H9 (cell line): ENCODE data around the gene RCOR3. TPM values are rescaled to one million over a fixed set of nuclear protein-coding genes. Genes with fewer than 3 reads are reported as not detected.
"Not testable (repeated sequence)": the region's sequence is repeated elsewhere in the genome, so short reads cannot be mapped to it uniquely, and the experiment has no call there.

Experiments used
- DNase-seq: peaks from one replicate; pipeline ENCODE4 v3.0.0-alpha.2; 2017
- H2AFZ ChIP-seq: one replicate; pipeline ENCODE4 v1.6.1; 2013; ENCODE audit warnings: mild to moderate bottlenecking, low read length, control low read depth, moderate library complexity
- H2AK5ac ChIP-seq: 2 replicates; pipeline ENCODE4 v1.6.1; 2013; ENCODE audit warnings: low read length, control low read depth, mixed read lengths; ENCODE audit not compliant: insufficient read length
- H2BK120ac ChIP-seq: one replicate; pipeline ENCODE4 v1.6.1; 2013; ENCODE audit warnings: low read depth, mild to moderate bottlenecking, low read length, control low read depth, inconsistent platforms; ENCODE audit not compliant: poor library complexity, severe bottlenecking
- H2BK12ac ChIP-seq: 2 replicates; pipeline ENCODE4 v1.6.1; 2013; ENCODE audit warnings: low read length, control low read depth, mixed read lengths, low read depth; ENCODE audit not compliant: insufficient read length
- H2BK15ac ChIP-seq: 2 replicates; pipeline ENCODE4 v1.6.1; 2013; ENCODE audit warnings: low read depth, low read length, control low read depth
- H2BK20ac ChIP-seq: one replicate; pipeline ENCODE4 v1.6.1; 2013; ENCODE audit warnings: low read depth, mild to moderate bottlenecking, low read length, control low read depth, inconsistent platforms; ENCODE audit not compliant: poor library complexity, severe bottlenecking
- H2BK5ac ChIP-seq: 2 replicates; pipeline ENCODE4 v1.6.1; 2013; ENCODE audit warnings: low read length, control low read depth, mixed read lengths; ENCODE audit not compliant: insufficient read length
- H3K14ac ChIP-seq: 2 replicates; pipeline ENCODE4 v1.6.1; 2013; ENCODE audit warnings: low read length, control low read depth; ENCODE audit not compliant: insufficient read depth
- H3K18ac ChIP-seq: 2 replicates; pipeline ENCODE4 v1.6.1; 2013; ENCODE audit warnings: low read depth, mild to moderate bottlenecking, mixed read lengths, low read length, control low read depth; ENCODE audit not compliant: insufficient read length
- H3K23ac ChIP-seq: 2 replicates; pipeline ENCODE4 v1.6.1; 2013; ENCODE audit warnings: low read length, control low read depth, mixed read lengths, low read depth; ENCODE audit not compliant: insufficient read length
- H3K23me2 ChIP-seq: 2 replicates; pipeline ENCODE4 v1.6.1; 2013; ENCODE audit warnings: low read depth, mild to moderate bottlenecking, mixed read lengths, low read length, control low read depth; ENCODE audit not compliant: insufficient read length, poor library complexity, severe bottlenecking
- H3K27ac ChIP-seq: 2 replicates; pipeline ENCODE4 v1.5.1; 2013; ENCODE audit warnings: low read length, control low read depth, mixed read lengths, low read depth; ENCODE audit not compliant: insufficient read length
- H3K27me3 ChIP-seq: 2 replicates; pipeline ENCODE4 v1.6.1; 2013; ENCODE audit warnings: low read length, control low read depth, inconsistent platforms; ENCODE audit not compliant: insufficient read depth
- H3K4ac ChIP-seq: 2 replicates; pipeline ENCODE4 v1.6.1; 2013; ENCODE audit warnings: low read depth, mild to moderate bottlenecking, control low read depth, inconsistent platforms, low read length, moderate library complexity
- H3K4me1 ChIP-seq: 2 replicates; pipeline ENCODE4 v1.6.1; 2013; ENCODE audit warnings: low read length, control low read depth, inconsistent platforms; ENCODE audit not compliant: insufficient read depth
- H3K4me2 ChIP-seq: 2 replicates; pipeline ENCODE4 v1.6.1; 2013; ENCODE audit warnings: low read length, control low read depth, mixed read lengths; ENCODE audit not compliant: insufficient read length, insufficient read depth
- H3K56ac ChIP-seq: 2 replicates; pipeline ENCODE4 v1.6.1; 2013; ENCODE audit warnings: low read depth, mild to moderate bottlenecking, mixed read lengths, low read length, control low read depth; ENCODE audit not compliant: insufficient read length
- H3K79me1 ChIP-seq: 2 replicates; pipeline ENCODE4 v1.6.1; 2013; ENCODE audit warnings: low read depth, mild to moderate bottlenecking, moderate library complexity, low read length, control low read depth, inconsistent platforms; ENCODE audit not compliant: insufficient read depth, poor library complexity, severe bottlenecking
- H3K79me2 ChIP-seq: 2 replicates; pipeline ENCODE4 v1.6.1; 2013; ENCODE audit warnings: low read length, control low read depth, inconsistent platforms; ENCODE audit not compliant: insufficient read depth
- H3K9ac ChIP-seq: 2 replicates; pipeline ENCODE4 v1.6.1; 2013; ENCODE audit warnings: low read length, control low read depth, mixed read lengths; ENCODE audit not compliant: insufficient read length; ENCODE audit errors: extremely low read depth
- H3K9me3 ChIP-seq: one replicate; pipeline ENCODE4 v1.6.1; 2013; ENCODE audit warnings: low read depth, low read length, inconsistent platforms; ENCODE audit not compliant: control insufficient read depth
- H3T11ph ChIP-seq: one replicate; pipeline ENCODE4 v1.6.1; 2013; ENCODE audit warnings: mild to moderate bottlenecking, low read length, control low read depth, inconsistent platforms
- H4K20me1 ChIP-seq: one replicate; pipeline ENCODE4 v1.6.1; 2013; ENCODE audit not compliant: control insufficient read depth, insufficient read length, insufficient read depth
- H4K5ac ChIP-seq: 2 replicates; pipeline ENCODE4 v1.6.1; 2013; ENCODE audit warnings: low read depth, mild to moderate bottlenecking, mixed read lengths, low read length, control low read depth; ENCODE audit not compliant: insufficient read length
- H4K8ac ChIP-seq: replicated peaks from 2 replicates; pipeline ENCODE4 v1.6.1; 2013; ENCODE audit warnings: low read length, control low read depth, mixed read lengths, low read depth; ENCODE audit not compliant: insufficient read length
- H4K91ac ChIP-seq: 2 replicates; pipeline ENCODE4 v1.6.1; 2013; ENCODE audit warnings: low read depth, mild to moderate bottlenecking, moderate library complexity, mixed read lengths, low read length, control low read depth; ENCODE audit not compliant: insufficient read length
- H3K27ac Mint-ChIP-seq, 3 experiments: 2 replicates in 2 of 3; 3 replicates in 1 of 3; pipeline ENCODE4 v1.8.0; 2020 to 2021; ENCODE audit warnings: mixed read lengths in 3 of 3, mild to moderate bottlenecking in 1 of 3, moderate library complexity in 1 of 3
- H3K27me3 Mint-ChIP-seq: 2 replicates; pipeline ENCODE4 v1.8.0; 2021; ENCODE audit warnings: low read depth, mild to moderate bottlenecking, moderate library complexity, mixed read lengths
- H3K36me3 Mint-ChIP-seq, 3 experiments: 2 replicates in 2 of 3; 3 replicates in 1 of 3; pipeline ENCODE4 v1.8.0; 2020 to 2021; ENCODE audit warnings: low read depth in 3 of 3, mixed read lengths in 3 of 3; ENCODE audit not compliant: insufficient read depth in 1 of 3
- H3K4me1 Mint-ChIP-seq, 2 experiments: 2 replicates each; pipeline ENCODE4 v1.8.0; 2020; ENCODE audit warnings: mixed read lengths in 2 of 2
- H3K4me3 Mint-ChIP-seq, 2 experiments: 2 replicates in 1 of 2; 3 replicates in 1 of 2; pipeline ENCODE4 v1.8.0; 2020 to 2021; ENCODE audit warnings: mild to moderate bottlenecking in 2 of 2, mixed read lengths in 2 of 2, moderate library complexity in 1 of 2
- H3K9me3 Mint-ChIP-seq, 2 experiments: 2 replicates in 1 of 2; 3 replicates in 1 of 2; pipeline ENCODE4 v1.8.0; 2020; ENCODE audit warnings: mild to moderate bottlenecking in 2 of 2, mixed read lengths in 2 of 2, moderate library complexity in 1 of 2
- CTCF ChIP-seq: fragments of 200-600 bp; sonication (generic); conservative IDR thresholded peaks from 3 replicates; pipeline ENCODE4 v1.8.0; 2021; ENCODE audit warnings: antibody characterized with exemption, mild to moderate bottlenecking
- WGBS: extraction: QIAGEN DNeasy Blood & Tissue Kit; methylation state at CpG from one replicate; pipeline ENCODE4 v1.1.7; 2013; ENCODE audit warnings: missing lambda C conversion rate, low lambda C conversion rate, mixed read lengths; ENCODE audit not compliant: insufficient read length; ENCODE audit errors: extremely low coverage; 5-methylcytosine and 5-hydroxymethylcytosine counted together
- total RNA-seq: library from RNA; stranded (reverse); gene quantifications from 2 replicates; pipeline ENCODE4 v1.2.1, GENCODE V29; 2021

Gene RCOR3
- total RNA-seq, 1 experiment from 2014 or later, result 37.2 TPM

DNA sequence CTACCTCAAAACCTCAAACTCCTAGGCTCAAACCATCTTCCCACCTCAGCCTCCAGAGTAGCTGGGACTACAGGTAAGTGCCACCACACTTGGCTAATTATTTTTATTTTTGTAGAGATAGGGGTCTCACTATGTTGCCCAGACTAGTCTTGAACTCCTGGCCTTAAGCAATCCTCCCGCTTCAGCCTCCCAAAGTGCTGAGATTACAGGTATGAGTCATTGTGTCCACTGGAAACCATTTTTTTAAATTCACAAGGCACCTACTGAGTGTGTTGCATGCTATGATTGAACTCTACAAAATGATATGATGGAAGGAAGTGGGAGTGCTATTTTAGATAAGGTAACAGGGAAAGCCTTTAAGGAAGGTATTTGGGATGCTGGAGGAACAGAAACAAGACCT is 41.8 kb upstream of the RCOR3 start:
- Histone ChIP-seq H3K27me3 (no peaks in the 10 kb centered on the region), H2BK15ac (no peak overlapping the region), H2BK12ac (no peak overlapping the region), H3K56ac (no peak overlapping the region), H3K23me2 (no peaks in the 10 kb centered on the region), H3K9me3 (no peaks in the 10 kb centered on the region), H2BK120ac (no peak overlapping the region), H4K20me1 (no peaks in the 10 kb centered on the region), H3K27ac (no peak overlapping the region), H2BK5ac (no peak overlapping the region), H3K4me1 (no peaks in the 10 kb centered on the region), H4K91ac (no peak overlapping the region), H3K14ac (no peak overlapping the region), H3K79me2 (no peaks in the 10 kb centered on the region), H3T11ph (no peak overlapping the region), H3K23ac (no peak overlapping the region), H2AK5ac (no peak overlapping the region), H3K79me1 (no peaks in the 10 kb centered on the region), H4K8ac (no peak overlapping the region), H3K9ac (no peak overlapping the region), H4K5ac (no peak overlapping the region), H2BK20ac (no peak overlapping the region), H3K4me2 (no peak overlapping the region), H3K18ac (no peak overlapping the region), H3K4ac (no peak overlapping the region), H2AFZ (no peak overlapping the region)
- Mint-ChIP-seq H3K36me3 (peaks cover 2 to 4% (median 3%) of the 10 kb centered on the region in 3 experiments; a peak in 2 of 7 replicates), H3K27ac (no peak overlapping the region), H3K4me1 (peaks cover 4 to 5% of the 10 kb centered on the region in 2 experiments), H3K4me3 (no peak overlapping the region), H3K27me3 (no peaks in the 10 kb centered on the region; the same call in 1 of the 2 replicates), H3K9me3 (peaks cover 0 to 2% of the 10 kb centered on the region in 2 experiments; a peak in 2 of 5 replicates)
- no CpG with 5 or more reads among the region's 1 CpG for WGBS
- TF ChIP-seq CTCF, result no peak
- no peak for DNase-seq

GRCh38 chr1:211222469-211223234 is 36.5 kb upstream of the RCOR3 start:
- H3K27ac Mint-ChIP-seq, H3K56ac ChIP-seq: not testable (repeated sequence)
- WGBS, result no CpG with 5 or more reads among the region's 9 CpGs

More at GRCh38 chr1:211222469-211223234, 36.5 kb upstream of the RCOR3 start:
- not testable (repeated sequence) for H4K8ac ChIP-seq, H3K27ac ChIP-seq, H3K4me1 ChIP-seq, H3K36me3 Mint-ChIP-seq, DNase-seq, H3T11ph ChIP-seq, H3K79me2 ChIP-seq, H4K20me1 ChIP-seq, H4K91ac ChIP-seq, H3K18ac ChIP-seq, H3K9me3 Mint-ChIP-seq, H4K5ac ChIP-seq, H3K23me2 ChIP-seq, H2AFZ ChIP-seq, H2BK5ac ChIP-seq, H3K27me3 ChIP-seq, H2BK15ac ChIP-seq, H3K4ac ChIP-seq, H3K4me2 ChIP-seq, H3K9me3 ChIP-seq, H3K27me3 Mint-ChIP-seq, H2BK20ac ChIP-seq, H2AK5ac ChIP-seq, H2BK12ac ChIP-seq, H3K14ac ChIP-seq, H3K4me3 Mint-ChIP-seq, H3K79me1 ChIP-seq, H2BK120ac ChIP-seq, H3K23ac ChIP-seq, H3K9ac ChIP-seq
- H3K4me1 Mint-ChIP-seq, result peaks cover 24% of the 10 kb centered on the region in 2 experiments
